H1 (cell line): Measurements from ENCODE around the gene KLHL24. TPM values are rescaled to one million over a fixed set of nuclear protein-coding genes. Genes with fewer than 3 reads are reported as not detected.

Experiments
- CTCF ChIA-PET: fragments of 300-600 bp; sonication (Branson Sonifier 250); formaldehyde crosslinking; loops from one replicate; lab custom pipeline; 2021; ENCODE audit not compliant: partially characterized antibody; lab: Charles Lee
- POLR2A ChIA-PET: fragments of 300-600 bp; sonication (Branson Sonifier 250); formaldehyde crosslinking; loops from one replicate; lab custom pipeline; 2021; ENCODE audit warnings: inconsistent platforms; ENCODE audit not compliant: partially characterized antibody; lab: Charles Lee
- DNase-seq, 2 experiments: peaks; one replicate each; pipeline versions ENCODE4 v3.0.0 to v3.0.0-alpha.2; 2010 to 2022; ENCODE audit warnings: low spot score in 2 of 2, low read depth in 1 of 2, mixed read lengths in 1 of 2
- FAIRE-seq: peaks from 2 replicates; lab custom pipeline; 2011; peaks lifted over from hg19 to GRCh38; lab: Jason Lieb, UNC
- H2AFZ ChIP-seq: 2 replicates; pipeline ENCODE4 v1.8.1; 2012; ENCODE audit warnings: low read length, inconsistent platforms
- H2AK5ac ChIP-seq: 2 replicates; pipeline ENCODE4 v1.6.1; 2013; ENCODE audit warnings: low read depth, low read length
- H2BK120ac ChIP-seq: replicated peaks from 2 replicates; pipeline ENCODE3; 2013; ENCODE audit warnings: low read depth, low read length, inconsistent platforms
- H2BK12ac ChIP-seq: 2 replicates; pipeline ENCODE4 v1.6.1; 2013; ENCODE audit warnings: low read depth, low read length
- H2BK15ac ChIP-seq: 2 replicates; pipeline ENCODE4 v1.6.1; 2013; ENCODE audit warnings: low read length
- H2BK20ac ChIP-seq: 2 replicates; pipeline ENCODE4 v1.6.1; 2013; ENCODE audit warnings: low read length
- H2BK5ac ChIP-seq: 2 replicates; pipeline ENCODE4 v1.6.1; 2013; ENCODE audit warnings: low read depth, low read length
- H3K14ac ChIP-seq: 2 replicates; pipeline ENCODE4 v1.6.1; 2013; ENCODE audit warnings: inconsistent platforms; ENCODE audit not compliant: insufficient read length
- H3K18ac ChIP-seq: 2 replicates; pipeline ENCODE4 v1.6.1; 2013; ENCODE audit warnings: low read length; ENCODE audit errors: extremely low read depth
- H3K23ac ChIP-seq: 2 replicates; pipeline ENCODE4 v1.6.1; 2013; ENCODE audit warnings: inconsistent platforms; ENCODE audit not compliant: insufficient read length
- H3K23me2 ChIP-seq: 2 replicates; pipeline ENCODE4 v1.6.1; 2013; ENCODE audit warnings: low read depth, low read length
- H3K27ac ChIP-seq: 2 replicates; pipeline ENCODE4 v1.6.1; 2011; ENCODE audit warnings: low read depth, low read length, inconsistent platforms
- H3K27me3 ChIP-seq, 4 experiments: replicated peaks in 1 of 4; 1 replicate in 1 of 4; 2 replicates in 3 of 4; pipeline versions ENCODE4 v1.6.1 to v1.8.1; 2011 to 2013; ENCODE audit warnings: low read length in 3 of 4, mild to moderate bottlenecking in 3 of 4, inconsistent platforms in 2 of 4, mixed read lengths in 2 of 4, moderate library complexity in 1 of 4; ENCODE audit not compliant: control insufficient read depth in 3 of 4, insufficient read depth in 3 of 4; ENCODE audit errors: extremely low read depth in 1 of 4
- H3K36me3 ChIP-seq, 4 experiments: 2 replicates each; pipeline versions ENCODE4 v1.6.1 to v1.8.1; 2011 to 2013; ENCODE audit warnings: mild to moderate bottlenecking in 4 of 4, low read length in 3 of 4, moderate library complexity in 2 of 4, control low read depth in 1 of 4, inconsistent platforms in 1 of 4; ENCODE audit not compliant: insufficient read depth in 4 of 4, control insufficient read depth in 2 of 4
- H3K4ac ChIP-seq: replicated peaks from 2 replicates; pipeline ENCODE3; 2013; ENCODE audit warnings: low read length, low read depth, mixed read lengths, inconsistent platforms; ENCODE audit not compliant: insufficient read length
- H3K4me1 ChIP-seq, 4 experiments: replicated peaks in 1 of 4; 1 replicate in 1 of 4; 2 replicates in 3 of 4; pipeline versions ENCODE4 v1.6.1 to v1.8.1; 2011 to 2013; ENCODE audit warnings: low read length in 3 of 4, inconsistent platforms in 2 of 4, mixed read lengths in 1 of 4; ENCODE audit not compliant: insufficient read depth in 4 of 4, control insufficient read depth in 3 of 4
- H3K4me2 ChIP-seq, 2 experiments: 2 replicates each; pipeline versions ENCODE4 v1.6.1 to v1.8.1; 2011 to 2013; ENCODE audit warnings: low read depth in 2 of 2, low read length in 2 of 2, control low read depth in 1 of 2, inconsistent platforms in 1 of 2, mild to moderate bottlenecking in 1 of 2; ENCODE audit not compliant: insufficient read depth in 1 of 2
- H3K4me3 ChIP-seq, 4 experiments: fragments of 200-600, 300-600 bp in 1 of 4; sonication (generic), shearing (Covaris generic), sonication (Bioruptor Twin) in 1 of 4; 2 replicates each; pipeline versions ENCODE4 v1.5.1 to v1.8.1; 2011 to 2016; ENCODE audit warnings: low read length in 4 of 4, low read depth in 3 of 4, control low read depth in 2 of 4, inconsistent platforms in 2 of 4, mild to moderate bottlenecking in 2 of 4, mixed read lengths in 1 of 4, moderate library complexity in 1 of 4; ENCODE audit not compliant: insufficient read depth in 2 of 4; ENCODE audit errors: extremely low read depth in 1 of 4
- H3K56ac ChIP-seq: replicated peaks from 2 replicates; pipeline ENCODE3; 2013; ENCODE audit warnings: low read depth, mild to moderate bottlenecking, mixed read lengths, low read length, inconsistent platforms; ENCODE audit not compliant: insufficient read length
- H3K79me1 ChIP-seq: 2 replicates; pipeline ENCODE4 v1.6.1; 2013; ENCODE audit warnings: low read depth, low read length, control low read depth
- H3K79me2 ChIP-seq, 2 experiments: 2 replicates each; pipeline versions ENCODE4 v1.6.1 to v1.8.1; 2012 to 2013; ENCODE audit warnings: low read length in 2 of 2, mild to moderate bottlenecking in 2 of 2, inconsistent platforms in 1 of 2; ENCODE audit not compliant: insufficient read depth in 2 of 2, control insufficient read depth in 1 of 2
- H3K9ac ChIP-seq, 4 experiments: replicated peaks in 1 of 4; 1 replicate in 1 of 4; 2 replicates in 3 of 4; pipeline versions ENCODE4 v1.6.1 to v1.8.1; 2011 to 2013; ENCODE audit warnings: low read depth in 3 of 4, low read length in 3 of 4, control low read depth in 2 of 4, mild to moderate bottlenecking in 2 of 4, moderate library complexity in 2 of 4, inconsistent platforms in 1 of 4; ENCODE audit errors: extremely low read depth in 1 of 4
- H3K9me3 ChIP-seq, 2 experiments: 2 replicates each; pipeline versions ENCODE4 v1.6.1 to v1.8.1; 2012 to 2013; ENCODE audit warnings: mild to moderate bottlenecking in 2 of 2, moderate library complexity in 2 of 2, control low read depth in 1 of 2, inconsistent platforms in 1 of 2, low read depth in 1 of 2, low read length in 1 of 2, mixed read lengths in 1 of 2; ENCODE audit not compliant: insufficient read depth in 2 of 2
- H4K20me1 ChIP-seq, 2 experiments: replicated peaks in 1 of 2; 2 replicates each; pipeline versions ENCODE3 to v1.8.1; 2011 to 2013; ENCODE audit warnings: inconsistent platforms in 2 of 2, low read length in 2 of 2, mild to moderate bottlenecking in 1 of 2; ENCODE audit not compliant: insufficient read depth in 2 of 2, control insufficient read depth in 1 of 2
- H4K5ac ChIP-seq: 2 replicates; pipeline ENCODE4 v1.6.1; 2013; ENCODE audit warnings: low read length, low read depth, mixed read lengths, inconsistent platforms; ENCODE audit not compliant: insufficient read length
- H4K8ac ChIP-seq: 2 replicates; pipeline ENCODE4 v1.8.0; 2013; ENCODE audit warnings: mild to moderate bottlenecking, moderate library complexity, low read length, inconsistent platforms; ENCODE audit not compliant: insufficient read depth; ENCODE audit errors: extremely low read depth
- H4K91ac ChIP-seq: replicated peaks from 2 replicates; pipeline ENCODE3; 2013; ENCODE audit warnings: low read length, mixed read lengths, inconsistent platforms; ENCODE audit not compliant: insufficient read length
- BCL11A ChIP-seq, 2 experiments: IDR thresholded peaks; one replicate each; pipeline ENCODE4 v1.6.1; 2011; ENCODE audit warnings: low read depth in 2 of 2, low read length in 2 of 2, mild to moderate bottlenecking in 2 of 2
- CEBPB ChIP-seq: IDR thresholded peaks from 2 replicates; pipeline ENCODE4 v1.6.1; 2012; ENCODE audit warnings: low read depth, low read length
- CHD1 ChIP-seq: IDR thresholded peaks from 2 replicates; pipeline ENCODE4 v1.6.1; 2012; ENCODE audit warnings: low read depth, low read length, improper control_type of control experiment
- CREB1 ChIP-seq: IDR thresholded peaks from 2 replicates; pipeline ENCODE4 v1.6.1; 2012; ENCODE audit warnings: inconsistent platforms
- E2F6 ChIP-seq: IDR thresholded peaks from 2 replicates; pipeline ENCODE4 v1.6.1; 2012; ENCODE audit warnings: inconsistent platforms
- EGR1 ChIP-seq: IDR thresholded peaks from 2 replicates; pipeline ENCODE4 v1.6.1; 2011; ENCODE audit warnings: low read depth, low read length, borderline replicate concordance
- EZH2 ChIP-seq: fragments of 200-600 bp; sonication (generic); IDR thresholded peaks from 2 replicates; pipeline ENCODE4 v1.7.1; 2012; ENCODE audit warnings: low read depth, mild to moderate bottlenecking, moderate library complexity, low read length, inconsistent platforms; ENCODE audit not compliant: severe bottlenecking
- GTF2F1 ChIP-seq: IDR thresholded peaks from 2 replicates; pipeline ENCODE4 v1.6.1; 2012; ENCODE audit warnings: low read depth, low read length, improper control_type of control experiment, borderline replicate concordance
- JUND ChIP-seq: IDR thresholded peaks from 2 replicates; pipeline ENCODE4 v1.6.1; 2011; ENCODE audit warnings: mild to moderate bottlenecking, improper control_type of control experiment, low read length
- KDM5A ChIP-seq: fragments of 200-600 bp; IDR thresholded peaks from 2 replicates; pipeline ENCODE4 v1.7.1; 2012; ENCODE audit warnings: mild to moderate bottlenecking, low read length, inconsistent platforms, mixed read lengths
- MAFK ChIP-seq: IDR thresholded peaks from 2 replicates; pipeline ENCODE4 v1.6.1; 2012; ENCODE audit warnings: low read depth, mild to moderate bottlenecking, improper control_type of control experiment, low read length
- POU5F1 ChIP-seq: IDR thresholded peaks from 2 replicates; pipeline ENCODE4 v1.6.1; 2011; ENCODE audit warnings: low read depth, mild to moderate bottlenecking, low read length, moderate library complexity
- RFX5 ChIP-seq: IDR thresholded peaks from 2 replicates; pipeline ENCODE4 v1.6.1; 2011; ENCODE audit warnings: low read depth, low read length, improper control_type of control experiment, borderline replicate concordance
- SP4 ChIP-seq: IDR thresholded peaks from 2 replicates; pipeline ENCODE4 v1.6.1; 2012; ENCODE audit warnings: low read length, inconsistent platforms
- SRF ChIP-seq: IDR thresholded peaks from 2 replicates; pipeline ENCODE4 v1.6.1; 2011; ENCODE audit warnings: mild to moderate bottlenecking, low read depth, low read length, moderate library complexity
- YY1 ChIP-seq: IDR thresholded peaks from 2 replicates; pipeline ENCODE4 v1.6.1; 2011; ENCODE audit warnings: low read depth, mild to moderate bottlenecking, low read length
- WGBS, 2 experiments: shearing (Covaris generic) in 1 of 2; methylation state at CpG; one replicate each; pipeline versions ENCODE4 v1.1.6 to v1.1.7; 2013 to 2015; ENCODE audit warnings: low lambda C conversion rate in 2 of 2, mixed read lengths in 2 of 2, inconsistent platforms in 1 of 2, low coverage in 1 of 2, missing lambda C conversion rate in 1 of 2; ENCODE audit not compliant: insufficient replicate concordance in 2 of 2, insufficient coverage in 1 of 2, insufficient read length in 1 of 2; ENCODE audit errors: extremely low coverage in 1 of 2, missing lambda C conversion rate in 1 of 2; 5-methylcytosine and 5-hydroxymethylcytosine counted together
- polyA plus RNA-seq, 7 experiments: library from polyadenylated mRNA; depleted of rRNA in 3 of 7; stranded (reverse) in 5 of 7; unstranded in 2 of 7; fragments of >200 nt in 5 of 7; fragments of 200-250 nt in 2 of 7; gene quantifications; 1 replicate in 5 of 7; 2 replicates in 1 of 7; 4 replicates in 1 of 7; pipeline versions ENCODE4 v1.2.1 to v1.2.3, GENCODE V29; 2011 to 2013; ENCODE audit warnings: missing spikeins in 2 of 7, mixed read lengths in 2 of 7
- total RNA-seq: library from RNA; stranded (reverse); fragmentation: NEBNext Ultra II Directional; extraction: Animal tissue kit (Norgen Biotek cat#: 25700); gene quantifications from 2 replicates; pipeline ENCODE4 v1.2.1, GENCODE V29; 2021

Gene KLHL24
- total and polyA plus RNA-seq, 2 of the 8 experiments (the other 6 are each of a cell fraction or from before 2014, with no cell fraction given): 12.5 to 36.2 TPM

GRCh38 chr3:183687705-183688104 lies 52.3 kb downstream of the KLHL24 start:
- Histone ChIP-seq H2BK120ac (no peak overlapping the region), H3K23ac (no peak overlapping the region), H3K18ac (no peak overlapping the region), H3K27ac (no peak overlapping the region), H3K4ac (no peak overlapping the region), H3K79me1 (no peaks in the 10 kb centered on the region), H4K5ac (no peak overlapping the region), H2BK12ac (no peak overlapping the region), H3K36me3 (no peaks in the 10 kb centered on the region), H4K20me1 (no peaks in the 10 kb centered on the region), H3K79me2 (no peaks in the 10 kb centered on the region), H4K91ac (no peak overlapping the region), H3K27me3 (no peaks in the 10 kb centered on the region), H3K9ac (no peak overlapping the region), H3K4me2 (no peak overlapping the region), H3K9me3 (no peaks in the 10 kb centered on the region), H3K23me2 (no peaks in the 10 kb centered on the region), H3K14ac (no peak overlapping the region), H2AK5ac (no peak overlapping the region), H3K4me3 (no peak overlapping the region), H2BK15ac (no peak overlapping the region), H4K8ac (no peak overlapping the region), H3K56ac (no peak overlapping the region), H2BK5ac (no peak overlapping the region), H2AFZ (no peak overlapping the region), H3K4me1 (no peaks in the 10 kb centered on the region), H2BK20ac (no peak overlapping the region)
- POLR2A ChIA-PET: interaction anchor here (0.6 to 0.8 kb wide), 3 partner anchors 10 to 24 kb away, joined by 3 read pairs; partner anchors contain the start of gene YEATS2
- CTCF ChIA-PET: interaction anchor here (0.8 to 1.2 kb wide), 2 partner anchors 16 to 208 kb away, joined by 3 to 4 read pairs; no protein-coding TSS in a partner anchor
- WGBS, 2 experiments: 92% methylated on average over 6 of the region's 6 CpGs; no CpG with 5 or more reads in 1 of the 2 experiments
- no peak for FAIRE-seq
- DNase-seq: no peak
- TF ChIP-seq KDM5A (no peak), CHD1 (no peak), CREB1 (no peak), E2F6 (no peak), SRF (no peak), YY1 (no peak), GTF2F1 (no peak), EGR1 (no peak), MAFK (no peak), SP4 (no peak), POU5F1 (no peak), EZH2 (no peak), CEBPB (no peak), JUND (no peak), BCL11A (IDR thresholded peaks at IDR 0.05; ENCODE audit: low read depth in 2 of 2, low read length in 2 of 2) (no peak), RFX5 (no peak)
